HG02884 (cell line): ENCODE measurements around the gene NUAK1.
"Not testable (repeated sequence)": the region's sequence is repeated elsewhere in the genome, so short reads cannot be mapped to it uniquely, and the experiment has no call there.

Experiments used
- ATAC-seq: cut with Tn5 transposase; IDR thresholded peaks from one replicate; pipeline ENCODE4 v1.9.1; 2021; ENCODE audit warnings: mild to moderate bottlenecking, moderate library complexity; ENCODE audit not compliant: unreplicated experiment

NUAK1 gene

GRCh38 chr12:106147956-106148355, 9.2 kb upstream of the NUAK1 start:
- ATAC-seq, result no peak

GRCh38 chr12:106146987-106147386, 8.2 kb upstream of the NUAK1 start:
- ATAC-seq, result no peak

- no peak for ATAC-seq
Measured at GRCh38 chr12:106145539-106146447, 7.0 kb upstream of the NUAK1 start.

GRCh38 chr12:106144847-106145246, 6.1 kb upstream of the NUAK1 start:
- no peak for ATAC-seq

- no peak for ATAC-seq
Measured at GRCh38 chr12:106142591-106143261, 4.0 kb upstream of the NUAK1 start.

- not testable (repeated sequence) for ATAC-seq
Measured at GRCh38 chr12:106141920-106142319, 3.2 kb upstream of the NUAK1 start.

GRCh38 chr12:106141452-106141851, 2.7 kb upstream of the NUAK1 start:
- no peak for ATAC-seq

- no peak for ATAC-seq
Measured at GRCh38 chr12:106141003-106141402, 2.2 kb upstream of the NUAK1 start.

GRCh38 chr12:106140223-106140986, 1.7 kb upstream of the NUAK1 start:
- no peak for ATAC-seq

- ATAC-seq, result no peak
Measured at GRCh38 chr12:106139422-106140171, 843 bp upstream of the NUAK1 start.

GRCh38 chr12:106138357-106138632, 459 bp downstream of the NUAK1 start:
- ATAC-seq, result no peak

GRCh38 chr12:106137530-106138356, 1.0 kb downstream of the NUAK1 start:
- no peak for ATAC-seq

GRCh38 chr12:106136263-106136662, 2.5 kb downstream of the NUAK1 start:
- ATAC-seq, result no peak

GRCh38 chr12:106135781-106136180, 3.0 kb downstream of the NUAK1 start:
- ATAC-seq, result no peak

- no peak for ATAC-seq
Measured at GRCh38 chr12:106135075-106135474, 3.7 kb downstream of the NUAK1 start.

GRCh38 chr12:106134294-106134949, 4.3 kb downstream of the NUAK1 start:
- no peak for ATAC-seq

GRCh38 chr12:106133136-106134087, 5.3 kb downstream of the NUAK1 start:
- ATAC-seq, result no peak
